ENCODE data around the gene NCOR2.
"Not testable (repeated sequence)": the region's sequence is repeated elsewhere in the genome, so short reads cannot be mapped to it uniquely, and the experiment has no call there.

NCOR2 gene

DNA sequence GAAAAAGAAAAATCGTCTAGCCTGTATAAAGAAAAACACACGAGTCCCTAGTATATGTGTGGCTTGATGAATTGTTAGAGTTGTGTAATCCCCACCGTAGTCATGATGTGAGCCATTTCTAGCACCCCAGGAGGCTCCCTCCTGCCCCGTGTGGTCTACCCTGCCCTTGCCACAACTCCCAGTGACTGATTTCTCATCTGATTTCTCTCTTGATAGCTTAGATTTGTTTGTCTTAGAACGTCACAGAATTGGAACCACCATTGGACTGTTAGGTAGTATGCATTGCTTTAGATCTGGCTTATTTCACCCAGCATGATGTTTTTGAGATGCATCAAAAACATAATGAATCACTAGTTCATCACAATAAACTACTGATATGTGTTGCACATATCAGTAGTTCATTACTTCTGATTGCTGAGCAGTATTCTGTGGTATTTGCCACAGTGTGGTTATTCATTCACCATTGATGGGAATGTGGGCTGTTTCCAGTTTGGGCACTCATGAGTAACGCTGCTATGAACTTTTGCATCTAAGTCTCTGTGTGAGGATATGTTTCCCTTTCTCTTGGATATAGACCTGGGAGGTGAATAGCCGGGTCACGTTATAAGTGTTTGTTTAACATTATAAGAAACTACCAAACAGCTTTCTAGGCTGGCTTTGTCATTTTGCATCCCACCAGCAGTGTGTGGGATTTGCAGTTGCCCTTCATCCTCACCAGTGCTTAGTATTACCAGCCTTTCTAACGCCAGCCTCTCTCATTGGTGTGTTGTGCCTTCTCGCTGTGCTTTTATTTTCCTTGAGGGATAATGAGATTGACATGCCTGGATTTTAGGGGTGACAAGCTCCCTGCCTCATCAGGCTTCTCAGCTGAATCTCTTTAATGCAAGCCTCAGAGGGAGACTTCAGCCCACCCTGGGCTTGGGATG, 31.9 kb upstream of the NCOR2 start:
- no peak for DNase-seq

DNA sequence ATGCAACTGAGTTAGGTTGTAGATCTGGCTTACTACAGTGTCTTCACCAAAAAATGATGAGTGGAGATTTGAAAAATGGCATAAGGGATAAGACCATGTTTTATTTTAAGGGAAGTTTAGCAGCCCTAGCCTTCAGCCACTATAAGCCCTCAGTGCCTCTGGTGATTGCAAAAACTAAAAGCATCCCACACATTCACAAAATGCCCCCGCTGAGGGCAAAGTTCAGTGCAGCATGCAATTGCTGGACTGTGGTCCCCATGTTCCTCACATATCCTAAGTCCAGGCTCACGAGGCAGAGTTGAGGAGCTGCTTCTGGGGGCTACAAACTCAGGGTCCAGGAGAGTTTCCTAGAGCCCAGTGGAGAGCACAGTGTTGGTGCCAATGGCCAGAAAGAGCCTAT, 29.6 kb upstream of the NCOR2 start:
- DNase-seq: no peak

DNA sequence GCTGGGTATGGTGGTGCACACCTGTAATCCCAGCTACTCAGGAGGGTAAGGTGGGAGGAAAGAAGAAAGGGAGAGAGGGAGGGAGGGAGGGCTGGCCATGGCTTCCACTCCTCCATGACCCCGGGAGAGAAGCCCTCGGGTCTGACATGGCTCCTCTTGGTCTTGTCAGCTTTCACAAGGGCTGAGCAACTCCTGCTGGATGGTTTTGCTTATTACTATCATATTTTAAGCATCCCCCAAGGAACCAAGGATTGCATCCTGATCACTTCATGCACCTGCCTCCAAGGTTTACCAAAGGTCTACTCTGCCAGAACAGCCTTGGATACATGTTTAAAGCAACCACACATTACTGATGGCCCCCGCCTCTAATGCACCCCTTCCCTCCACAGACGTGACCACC, 28.0 kb upstream of the NCOR2 start:
- DNase-seq: no peak

DNA sequence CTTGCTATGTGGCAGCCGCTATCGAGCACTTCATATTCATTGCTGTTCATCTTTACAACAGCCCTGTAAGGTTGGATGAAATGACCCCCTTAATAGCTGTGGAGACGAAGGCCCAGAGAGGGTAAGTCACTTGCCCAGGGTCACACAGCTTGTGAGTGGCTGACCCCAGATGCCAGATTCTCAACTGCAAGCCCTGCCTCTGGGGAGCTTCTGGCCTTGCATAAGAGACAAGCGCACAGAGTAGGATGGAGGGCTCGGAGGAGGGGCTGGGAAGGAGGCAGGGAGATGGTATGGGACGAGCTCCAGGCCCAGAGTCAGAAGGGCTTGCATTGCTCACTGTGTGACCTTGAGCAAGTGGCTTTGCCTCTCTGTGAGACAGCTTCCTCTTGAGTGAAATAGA, 27.4 kb upstream of the NCOR2 start:
- no peak for DNase-seq

DNA sequence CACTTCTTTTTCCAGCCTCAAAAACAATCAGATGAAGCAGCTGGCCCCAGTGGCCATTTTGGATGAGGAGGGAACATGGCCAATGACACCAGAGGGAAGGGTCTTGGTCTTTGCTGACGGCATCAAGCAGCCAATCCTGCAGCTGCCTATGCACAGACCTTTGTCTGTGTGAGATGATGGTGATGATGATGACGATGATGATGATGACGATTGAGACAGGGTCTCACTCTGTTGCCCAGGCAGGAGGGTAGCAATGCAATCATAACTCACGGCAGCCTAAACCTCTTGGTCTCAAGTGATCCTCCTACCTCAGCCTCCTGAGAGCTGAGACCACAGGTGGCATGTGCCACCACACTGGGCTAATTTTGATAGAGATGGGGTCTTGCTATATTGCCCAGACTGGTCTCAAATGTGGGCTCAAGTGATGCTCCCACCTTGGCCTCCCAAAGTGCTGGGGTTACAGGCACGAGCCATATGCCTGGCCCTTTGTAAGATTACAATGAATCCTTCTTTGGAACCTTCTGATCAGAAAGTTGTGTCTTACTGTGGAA, 26.5 kb upstream of the NCOR2 start:
- no peak for DNase-seq

DNA sequence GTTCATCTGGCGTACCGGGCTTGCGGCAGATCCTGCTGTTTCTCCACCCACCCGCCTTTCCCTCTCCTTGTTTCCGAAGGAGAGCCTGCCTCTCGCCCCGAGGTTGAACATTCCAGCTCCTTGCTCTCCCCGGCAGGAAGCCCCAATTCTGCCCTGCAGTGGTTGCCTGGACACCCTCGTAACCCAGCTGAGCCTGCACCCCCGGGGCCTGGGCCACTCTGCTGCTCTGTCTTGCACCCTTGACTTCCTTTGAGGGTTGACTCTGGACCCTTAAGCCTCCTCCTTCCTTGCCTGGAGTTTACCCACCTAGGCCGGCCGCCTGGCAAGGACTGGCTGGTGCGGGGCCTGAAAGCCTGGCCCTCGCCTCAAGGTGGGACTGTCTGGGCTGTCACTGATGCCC, 25.8 kb upstream of the NCOR2 start:
- DNase-seq: no peak

DNA sequence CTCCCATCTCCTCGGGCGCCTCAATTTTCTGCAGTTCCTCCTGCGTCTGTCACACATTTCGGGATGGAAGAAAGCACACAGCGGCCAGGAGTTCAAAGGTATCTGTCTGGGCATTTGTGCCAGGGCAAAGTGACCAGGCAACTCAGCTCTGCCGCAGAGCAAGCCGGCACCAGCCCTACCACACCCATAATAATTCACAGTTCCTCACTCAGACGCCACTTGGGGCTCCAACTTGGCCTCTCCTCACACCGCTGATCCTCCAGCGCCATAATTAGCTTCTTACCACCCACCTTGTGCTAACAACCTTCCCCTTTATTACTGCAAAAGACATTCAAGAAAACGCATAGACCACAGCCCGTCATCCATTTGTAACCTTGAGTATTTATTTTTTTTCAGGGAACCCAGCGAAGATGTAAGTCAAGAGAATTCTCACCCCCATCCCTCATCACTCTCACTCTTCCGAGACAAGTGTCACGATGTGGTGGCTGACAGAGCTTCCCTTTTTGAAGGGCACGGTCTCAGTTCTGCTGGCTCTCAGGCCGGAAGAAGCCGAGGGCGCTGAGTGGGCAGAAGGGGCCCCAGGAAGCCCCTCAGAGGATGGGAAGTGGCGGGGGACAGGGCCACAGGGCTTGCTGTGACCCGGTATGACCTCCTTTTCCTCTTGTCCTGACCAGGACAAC, 25.2 kb upstream of the NCOR2 start:
- no peak for DNase-seq

DNA sequence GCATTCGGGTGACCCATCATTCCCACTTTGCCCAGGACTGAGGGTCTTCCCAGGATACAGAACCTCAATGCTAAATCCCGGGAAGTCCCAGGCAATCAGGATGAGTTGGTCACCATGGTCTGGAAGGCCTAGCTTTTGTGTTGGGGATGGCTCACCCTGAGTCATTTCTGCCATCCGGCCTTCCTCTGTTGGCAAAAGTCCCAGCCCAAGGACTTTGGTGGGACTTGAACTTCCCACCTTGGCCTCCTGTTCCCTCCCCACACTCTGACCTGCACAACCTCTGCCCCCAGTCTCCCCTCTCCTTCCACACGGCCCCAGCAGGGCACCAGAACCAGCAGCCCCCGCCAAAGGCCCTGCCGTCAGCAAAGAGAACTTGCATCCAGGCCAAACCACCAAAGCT, 24.6 kb upstream of the NCOR2 start:
- DNase-seq: no peak

DNA sequence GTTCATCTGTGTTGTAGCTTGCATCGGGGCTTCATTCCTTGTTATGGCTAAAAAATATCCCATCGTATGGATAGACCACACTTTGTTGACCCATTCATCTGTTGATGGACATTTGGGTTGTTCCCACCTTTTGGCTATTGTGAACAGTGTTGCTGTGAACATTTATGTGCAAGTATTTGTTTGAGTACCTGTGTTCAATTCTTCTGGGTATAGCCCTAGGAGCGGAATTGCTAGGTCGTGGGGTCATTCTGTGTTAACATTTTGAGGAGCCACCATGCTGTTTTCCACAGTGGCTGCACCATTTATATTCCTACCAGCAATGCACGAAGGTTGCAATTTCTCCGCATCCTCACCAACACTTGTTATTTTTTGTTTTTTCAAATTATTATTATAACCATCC, 23.0 kb upstream of the NCOR2 start:
- no peak for DNase-seq

DNA sequence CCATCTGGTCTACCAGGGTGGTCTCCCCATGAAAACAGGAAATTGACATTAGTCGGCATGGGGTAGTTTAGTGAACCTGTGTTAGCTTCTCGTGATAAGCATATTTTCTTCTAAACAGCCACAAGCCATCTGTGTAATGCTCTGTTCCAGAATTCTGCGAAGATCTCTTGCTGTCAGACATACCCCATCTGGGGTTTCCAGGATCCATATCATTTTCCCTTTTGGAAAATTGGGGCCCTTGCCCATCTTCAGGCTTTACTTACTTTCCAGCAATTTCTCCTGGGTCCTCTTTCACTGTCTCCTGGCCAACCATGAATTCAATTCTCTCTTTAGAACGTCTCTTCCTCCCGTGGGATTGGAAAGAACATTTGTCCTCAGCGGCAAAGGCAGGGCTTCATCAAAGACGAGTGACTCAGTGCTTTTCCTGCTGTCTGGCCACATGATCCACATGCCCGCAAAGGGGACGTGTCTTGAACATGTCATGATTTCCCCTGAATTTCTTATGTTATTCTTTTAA, 21.4 kb upstream of the NCOR2 start:
- DNase-seq: peak; percentile 87

DNA sequence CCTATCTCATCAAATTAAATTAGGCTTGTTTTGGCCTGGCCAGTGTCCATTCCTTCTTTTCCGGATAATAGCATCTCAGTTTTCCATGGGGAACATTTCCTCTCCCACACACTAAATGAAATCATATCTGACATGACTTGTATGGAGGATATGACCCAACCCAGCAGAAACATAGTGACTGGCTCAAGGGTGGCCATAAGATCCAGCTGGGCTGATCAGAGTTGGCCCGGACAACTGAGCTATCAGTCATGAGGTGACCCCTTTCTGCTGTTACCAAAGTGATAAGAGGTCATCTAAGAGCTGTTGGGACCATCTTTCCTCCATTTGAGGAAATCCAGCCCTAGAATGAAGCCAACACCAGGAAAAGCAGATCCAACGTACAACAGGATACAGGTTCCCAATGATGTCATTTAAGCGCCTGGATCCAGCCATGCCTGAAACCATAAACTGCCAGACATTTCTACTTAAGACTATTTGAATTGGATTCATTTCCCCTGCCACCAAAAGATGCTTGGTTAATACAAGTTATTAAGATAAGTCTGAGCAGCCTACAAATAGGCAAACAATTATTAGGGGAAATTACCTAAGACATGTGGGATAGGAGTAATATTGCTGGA, 20.7 kb upstream of the NCOR2 start:
- no peak for DNase-seq

DNA sequence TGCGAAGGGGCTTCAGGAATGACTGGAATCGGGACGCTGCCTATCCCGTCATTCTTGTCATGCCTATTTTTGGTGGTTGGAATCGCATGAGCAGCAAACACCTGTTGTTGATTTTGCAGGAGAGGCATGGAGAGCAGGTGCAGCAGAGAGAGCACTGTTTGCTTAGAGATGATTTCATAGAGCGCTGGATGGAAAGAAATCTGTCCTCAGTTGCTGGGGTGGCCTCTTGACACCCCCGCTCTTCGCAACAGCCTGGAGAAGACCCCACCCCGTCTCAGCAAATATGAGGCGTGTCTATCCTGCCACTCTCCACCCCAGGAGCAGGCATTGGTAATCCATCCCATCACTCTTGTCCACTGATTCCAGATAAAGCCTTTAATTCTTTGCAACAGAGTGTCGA, 19.3 kb upstream of the NCOR2 start:
- peak; percentile 93 for DNase-seq

DNA sequence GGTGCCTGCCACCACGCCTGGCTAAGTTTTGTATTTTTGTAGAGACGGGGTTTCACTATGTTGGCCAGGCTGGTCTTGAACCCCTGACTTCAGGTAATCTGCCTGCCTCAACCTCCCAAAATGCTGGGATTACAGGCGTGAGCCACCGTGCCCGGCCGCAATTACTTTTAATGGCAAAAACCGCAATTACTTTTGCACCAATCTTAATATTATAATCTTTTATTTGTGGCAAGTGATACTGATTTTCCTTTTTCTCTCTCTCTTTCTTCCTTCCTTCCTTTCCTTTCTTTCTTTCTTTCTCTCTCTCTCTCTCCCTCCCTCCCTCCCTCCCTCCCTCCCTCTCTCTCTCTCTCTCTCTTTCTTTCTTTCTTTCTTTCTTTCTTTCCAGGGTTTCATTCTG, 17.1 kb upstream of the NCOR2 start:
- DNase-seq: not testable (repeated sequence)

DNA sequence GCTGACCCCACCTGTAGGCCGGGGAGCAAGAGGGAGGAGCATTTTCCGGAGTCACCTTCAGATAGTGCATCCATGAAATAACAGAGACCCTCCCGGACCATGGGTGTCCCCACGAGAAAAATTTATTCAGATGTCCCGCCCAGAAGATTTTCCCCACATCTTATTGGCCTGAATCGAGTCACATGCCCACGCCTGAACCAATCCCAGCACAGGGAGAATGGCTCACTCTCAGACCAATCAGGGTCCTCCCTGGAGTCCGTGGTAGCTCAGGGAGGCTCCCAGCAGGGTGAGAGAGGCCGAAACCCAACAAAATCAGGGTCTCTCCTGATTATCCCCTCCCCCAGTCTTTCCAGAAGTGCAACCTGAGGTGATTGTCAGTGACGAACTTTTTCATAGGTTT, 16.4 kb upstream of the NCOR2 start:
- no peak for DNase-seq

DNA sequence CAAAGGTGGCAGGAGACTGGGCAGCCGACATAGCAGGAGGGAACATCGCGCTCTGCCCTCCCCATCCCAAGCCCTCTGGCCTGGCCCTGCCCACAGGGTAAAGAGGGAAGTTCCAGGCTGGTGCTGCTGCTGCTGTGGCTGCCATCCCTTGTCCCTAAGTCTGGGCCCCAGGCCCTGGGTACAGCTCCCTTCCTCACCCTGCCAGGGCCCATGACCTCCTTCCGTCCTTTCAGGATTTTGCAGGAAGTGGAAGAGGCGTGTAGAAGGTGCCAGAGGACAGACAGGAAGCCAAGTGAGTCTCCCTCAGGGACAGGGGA, 14.7 kb upstream of the NCOR2 start:
- DNase-seq: no peak

DNA sequence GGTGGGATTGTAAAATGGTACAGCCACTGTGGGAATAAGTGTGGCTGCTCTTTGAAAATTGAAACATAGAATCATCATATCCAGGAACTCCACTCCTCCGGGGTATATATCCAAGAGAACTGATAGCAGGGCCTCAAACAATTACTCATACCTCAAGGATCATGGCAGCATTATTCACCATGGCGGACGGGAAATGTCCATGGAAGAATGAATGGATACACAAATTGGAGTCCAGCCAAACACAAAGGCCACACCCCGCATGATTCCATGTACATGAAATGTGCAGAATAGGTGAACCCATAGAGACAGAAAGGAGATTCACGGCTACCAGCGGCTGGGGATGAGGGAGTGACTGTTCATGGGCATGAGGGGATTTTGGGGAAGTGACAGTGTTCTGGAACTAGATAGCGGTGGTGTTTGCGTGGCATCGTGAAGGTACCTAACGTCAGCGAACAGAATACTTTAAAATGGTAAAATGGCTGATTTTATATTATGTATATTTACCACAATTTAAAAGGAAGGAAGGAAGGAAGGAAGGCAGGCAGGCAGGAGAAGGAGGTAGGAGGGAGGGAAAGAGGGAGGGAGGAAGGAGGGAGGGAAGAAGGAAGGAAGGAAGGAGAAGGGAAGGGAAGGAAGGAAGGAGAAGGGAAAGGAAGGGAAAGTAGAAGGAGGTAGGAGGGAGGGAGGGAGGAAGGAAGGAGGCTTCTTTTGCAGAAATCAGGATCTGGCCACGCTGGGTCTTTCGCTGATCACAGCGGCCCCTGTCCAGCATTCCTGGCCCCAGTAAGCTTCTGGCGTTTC, 14.1 kb upstream of the NCOR2 start:
- no peak for DNase-seq

DNA sequence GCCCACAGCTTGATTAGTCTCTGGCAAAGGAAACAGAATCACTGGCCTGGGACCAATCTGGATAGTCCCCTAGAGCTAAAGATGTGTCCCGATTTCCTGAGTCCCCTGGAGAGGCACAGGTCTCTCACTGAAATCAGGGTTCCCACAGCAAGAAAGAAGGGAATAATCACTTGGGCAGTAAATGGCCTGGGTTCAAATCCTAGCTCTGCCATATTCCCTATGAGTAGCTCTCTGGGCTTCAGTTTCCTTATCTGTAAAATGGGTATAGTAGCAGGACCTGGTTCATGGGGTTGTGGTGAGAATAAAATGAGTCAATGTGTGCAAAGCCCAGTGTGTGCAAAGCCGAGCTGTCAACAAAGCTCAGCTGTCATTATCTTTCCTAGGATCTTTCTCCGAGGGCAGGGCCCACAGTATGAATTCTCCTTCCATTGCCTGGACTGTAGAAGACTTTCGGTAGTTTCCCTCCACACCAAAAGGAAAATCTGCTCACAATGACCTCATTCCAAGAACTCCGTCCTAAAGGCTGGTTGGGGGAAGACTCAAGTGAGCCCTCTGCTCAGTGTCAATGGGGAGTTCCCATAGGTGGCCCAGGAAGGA, 12.6 kb upstream of the NCOR2 start:
- DNase-seq: no peak

DNA sequence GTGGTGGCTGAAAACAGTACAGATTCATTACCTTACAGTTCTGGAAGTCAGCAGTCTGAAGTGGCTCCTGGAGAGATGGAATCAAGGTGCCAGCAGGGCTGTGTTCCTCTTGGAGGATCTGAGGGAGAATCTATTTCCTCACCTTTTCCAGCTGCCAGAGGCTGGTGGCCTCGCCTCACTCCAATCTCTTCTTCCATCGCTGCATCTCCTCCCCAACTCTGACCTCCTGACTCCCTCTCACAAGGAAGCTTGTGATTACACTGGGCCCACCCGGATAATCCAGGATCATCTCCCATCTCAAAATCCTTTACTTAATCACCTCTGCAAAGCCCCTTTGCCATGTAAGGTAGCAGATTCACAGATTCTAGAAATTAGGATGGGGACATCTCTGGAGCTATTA, 11.4 kb upstream of the NCOR2 start:
- no peak for DNase-seq

DNA sequence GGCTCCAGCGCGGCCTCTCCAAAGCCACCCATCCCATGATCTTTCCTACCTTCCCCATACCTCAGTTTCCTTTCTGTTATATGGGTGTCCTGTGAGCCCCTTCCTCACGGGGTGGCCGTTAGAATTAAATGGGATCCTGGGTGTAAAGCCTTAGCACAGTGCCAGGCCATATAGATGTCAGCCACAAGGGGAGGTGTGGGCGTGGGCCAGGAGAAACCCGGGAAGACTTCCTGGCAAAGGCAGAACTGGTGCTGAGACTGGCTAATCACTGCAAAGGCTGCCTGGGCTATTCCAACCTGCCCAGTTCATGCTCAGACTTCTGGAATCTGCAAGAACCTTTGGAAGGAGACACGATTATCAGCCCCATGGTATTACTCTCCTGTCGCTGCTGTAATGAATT, 11.0 kb upstream of the NCOR2 start:
- no peak for DNase-seq

DNA sequence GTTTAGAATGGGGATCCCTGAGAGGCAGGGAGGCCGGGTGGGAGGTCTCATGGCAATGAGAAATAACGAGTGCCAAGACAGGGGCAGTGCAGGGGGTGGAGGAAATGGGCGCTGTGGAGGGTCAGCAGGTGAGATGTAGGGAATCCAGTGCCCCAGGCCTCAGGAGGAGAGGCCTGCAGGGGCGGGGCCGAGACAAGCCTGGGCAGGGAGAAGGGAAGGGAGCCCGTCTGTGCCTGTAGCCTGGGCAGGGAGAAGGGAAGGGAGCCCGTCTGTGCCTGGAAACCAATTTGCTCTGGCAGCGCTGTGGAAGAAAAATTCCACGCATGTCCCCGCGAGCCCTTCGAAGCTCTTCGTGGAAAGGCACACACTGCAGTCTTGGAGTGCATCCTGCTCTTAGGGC, 10.6 kb upstream of the NCOR2 start:
- DNase-seq: peak; percentile 73

DNA sequence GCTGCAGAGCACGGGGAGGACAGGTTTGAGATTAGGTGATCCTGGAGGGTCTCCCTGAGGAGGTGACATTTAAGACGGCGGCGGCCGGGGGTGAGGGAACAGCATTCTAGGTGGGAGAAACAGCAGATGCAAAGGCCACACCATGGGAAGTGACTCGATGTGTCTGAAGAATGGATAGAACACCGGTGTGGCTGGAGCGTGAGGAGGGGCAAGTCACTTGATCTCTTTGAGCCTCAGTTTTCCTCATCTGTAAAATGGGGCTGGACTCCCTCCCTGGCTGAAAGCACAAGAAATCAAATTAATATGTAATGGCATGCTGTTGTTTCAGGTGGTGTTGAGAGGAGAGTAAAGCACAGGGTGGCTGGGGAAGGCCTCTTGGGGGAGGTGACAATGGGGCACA, 10.0 kb upstream of the NCOR2 start:
- no peak for DNase-seq

DNA sequence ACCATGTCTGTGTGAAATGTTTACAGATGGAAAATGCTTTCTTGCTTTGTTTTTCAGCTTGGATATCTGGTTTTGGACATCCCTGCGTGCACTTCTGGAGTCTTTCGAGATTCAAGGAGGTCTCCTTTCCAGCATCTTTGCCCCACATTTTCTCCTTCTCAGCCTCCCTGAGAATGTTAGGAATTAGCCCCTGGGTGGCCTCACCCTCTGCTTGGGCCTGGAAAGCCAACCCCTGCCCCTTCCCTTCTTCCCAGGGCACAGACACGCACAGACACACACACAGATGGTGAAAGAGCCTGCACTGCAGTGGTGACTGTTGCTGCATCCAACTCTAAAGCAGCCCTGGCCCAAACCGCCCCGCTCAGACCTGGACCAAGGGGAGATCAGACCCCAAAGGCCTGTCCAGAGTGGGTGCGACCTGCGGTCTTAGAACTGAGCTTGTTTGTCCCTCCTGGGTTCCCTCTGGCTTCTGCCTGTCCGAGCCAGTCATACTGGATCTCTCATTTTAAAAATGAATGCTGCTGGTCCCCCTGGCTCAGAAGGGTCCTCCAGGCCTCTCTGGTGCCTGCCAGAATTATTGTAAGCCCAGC, 8.7 kb upstream of the NCOR2 start:
- DNase-seq: no peak

Data from NCI-H2171 treated with DMSO at 0.1 percent for 48 hours (cell line).